A673 (cell line): ENCODE measurements around the gene PEPD. TPM values are rescaled to one million over a fixed set of nuclear protein-coding genes. Genes with fewer than 3 reads are reported as not detected.
"Not testable (repeated sequence)": the region's sequence is repeated elsewhere in the genome, so short reads cannot be mapped to it uniquely, and the experiment has no call there.

Experiments used
- BruUV-seq: library from RNA; stranded (reverse); fragments of 400-500 nt; replicated peaks from 2 replicates; lab custom pipeline; 2021; lab: Mats Ljungman, UMichigan
- CTCF ChIA-PET: fragments of 300-600 bp; sonication (Branson Sonifier 250); formaldehyde crosslinking; loops from one replicate; lab custom pipeline; 2022; ENCODE audit warnings: antibody characterized with exemption; lab: Charles Lee
- POLR2A ChIA-PET: fragments of 300-600 bp; sonication (Branson Sonifier 250); formaldehyde crosslinking; loops from one replicate; lab custom pipeline; 2022; ENCODE audit warnings: antibody characterized with exemption; ENCODE audit not compliant: low non-redundant PET; lab: Charles Lee
- DNase-seq: peaks from one replicate; pipeline ENCODE4 v3.0.0-alpha.2; 2015; ENCODE audit warnings: low spot score
- H3K27ac ChIP-seq: fragments of 200-600 bp; sonication (generic); 2 replicates; pipeline ENCODE4 v1.5.1; 2016; ENCODE audit warnings: mixed run types, low read depth, mild to moderate bottlenecking, mixed read lengths, antibody characterized with exemption, low read length; ENCODE audit not compliant: poor library complexity, severe bottlenecking
- H3K27me3 ChIP-seq: fragments of 200-600 bp; sonication (generic); replicated peaks from 2 replicates; pipeline ENCODE4 v1.6.1; 2017; ENCODE audit warnings: mixed run types, low read depth, mild to moderate bottlenecking, mixed read lengths, antibody characterized with exemption, low read length; ENCODE audit not compliant: insufficient read depth, poor library complexity
- H3K36me3 ChIP-seq: fragments of 200-600 bp; sonication (generic); 2 replicates; pipeline ENCODE4 v1.6.1; 2016; ENCODE audit warnings: mixed run types, mild to moderate bottlenecking, mixed read lengths, antibody characterized with exemption, low read length; ENCODE audit not compliant: insufficient read depth, poor library complexity, severe bottlenecking
- H3K4me1 ChIP-seq: fragments of 200-600 bp; sonication (generic); 2 replicates; pipeline ENCODE4 v1.6.1; 2017; ENCODE audit warnings: mixed run types, mild to moderate bottlenecking, mixed read lengths, antibody characterized with exemption, low read length; ENCODE audit not compliant: insufficient read depth, poor library complexity, severe bottlenecking
- H3K4me3 ChIP-seq: fragments of 200-600 bp; sonication (generic); 2 replicates; pipeline ENCODE4 v1.5.1; 2016; ENCODE audit warnings: low read depth, mixed run types, mild to moderate bottlenecking, mixed read lengths, low read length; ENCODE audit not compliant: poor library complexity, severe bottlenecking
- H3K9me3 ChIP-seq: fragments of 200-600 bp; sonication (generic); 2 replicates; pipeline ENCODE4 v1.6.1; 2016; ENCODE audit warnings: mixed run types, low read depth, mild to moderate bottlenecking, mixed read lengths, antibody characterized with exemption, low read length; ENCODE audit not compliant: poor library complexity, severe bottlenecking
- CTCF ChIP-seq: fragments of 300-800, 200-600 bp; sonication (generic); conservative IDR thresholded peaks from 2 replicates; pipeline ENCODE4 v1.5.1; 2017; ENCODE audit warnings: low read depth, mild to moderate bottlenecking, antibody characterized with exemption, low read length, moderate library complexity, mixed read lengths
- EZH2 ChIP-seq: fragments of 200-600 bp; sonication (generic); IDR thresholded peaks from 2 replicates; pipeline ENCODE4 v1.6.1; 2017; ENCODE audit warnings: borderline replicate concordance, low read depth, mild to moderate bottlenecking, mixed read lengths, antibody characterized with exemption, low read length; ENCODE audit not compliant: poor library complexity, severe bottlenecking
- intact Hi-C: fragments of 100-400 bp; cut with micrococcal nuclease; formaldehyde crosslinking; loops from one replicate; pipeline ENCODE4 v1.10.0; 2022; ENCODE audit not compliant: unreplicated experiment
- total RNA-seq: library from RNA; stranded (reverse); gene quantifications from 2 replicates; pipeline ENCODE4 v1.2.3, GENCODE V29; 2021

Gene PEPD
- total RNA-seq, 1 experiment from 2014 or later: 82.2 TPM

GRCh38 chr19:33492951-33493350 lies 28.6 kb downstream of the PEPD start:
- POLR2A ChIA-PET: no interaction called here
- DNase-seq: no peak
- BruUV-seq: no TSS peak

GRCh38 chr19:33492090-33492489 lies 29.5 kb downstream of the PEPD start:
- H3K27ac ChIP-seq: no peak overlapping the region
- H3K4me1 ChIP-seq: peaks cover 20% of the 10 kb centered on the region
- CTCF ChIA-PET: no interaction called here
- TF ChIP-seq EZH2: no peak
- no peak for TF ChIP-seq CTCF
- H3K36me3 ChIP-seq: no peaks in the 10 kb centered on the region
- no peak overlapping the region for H3K4me3 ChIP-seq
- DNase-seq: no peak
- intact Hi-C loops: no loop called here
- H3K27me3 ChIP-seq: no peaks in the 10 kb centered on the region
- H3K9me3 ChIP-seq: no peaks in the 10 kb centered on the region
- BruUV-seq: no TSS peak
- POLR2A ChIA-PET: no interaction called here

More at GRCh38 chr19:33492951-33493350, 28.6 kb downstream of the PEPD start:
- no peaks in the 10 kb centered on the region for H3K9me3 ChIP-seq
- H3K27me3 ChIP-seq: no peaks in the 10 kb centered on the region
- H3K36me3 ChIP-seq: no peaks in the 10 kb centered on the region
- peaks cover 12% of the 10 kb centered on the region for H3K4me1 ChIP-seq
- intact Hi-C loops: no loop called here
- no peak overlapping the region for H3K27ac ChIP-seq
- CTCF ChIA-PET: no interaction called here
- no peak overlapping the region for H3K4me3 ChIP-seq
- no peak for TF ChIP-seq CTCF
- TF ChIP-seq EZH2: no peak

GRCh38 chr19:33490596-33490995 lies 31.0 kb downstream of the PEPD start:
- H3K36me3 ChIP-seq, H3K9me3 ChIP-seq, POLR2A ChIA-PET, BruUV-seq, H3K4me3 ChIP-seq, DNase-seq, H3K27me3 ChIP-seq, H3K27ac ChIP-seq, intact Hi-C loops, CTCF ChIA-PET: not testable (repeated sequence)
- H3K4me1 ChIP-seq: peaks cover 20% of the 10 kb centered on the region

- ChIA-PET POLR2A (no interaction called here), CTCF (no interaction called here)
- Histone ChIP-seq H3K4me1 (peaks cover 20% of the 10 kb centered on the region), H3K36me3 (no peaks in the 10 kb centered on the region), H3K27ac (no peak overlapping the region), H3K9me3 (no peaks in the 10 kb centered on the region), H3K4me3 (no peak overlapping the region), H3K27me3 (no peaks in the 10 kb centered on the region)
- no TSS peak for BruUV-seq
- intact Hi-C loops: no loop called here
- no peak for DNase-seq
- TF ChIP-seq EZH2: no peak
- no peak for TF ChIP-seq CTCF
Observed at GRCh38 chr19:33490041-33490451, 31.5 kb downstream of the PEPD start.
